Measurements from ENCODE around the gene VWA8.
"Not testable (repeated sequence)": the region's sequence is repeated elsewhere in the genome, so short reads cannot be mapped to it uniquely, and the experiment has no call there.

VWA8 gene

GRCh38 chr13:41851351-41851750 lies 109.6 kb downstream of the VWA8 start:
- no peak for DNase-seq

GRCh38 chr13:41848435-41849255 lies 112.3 kb downstream of the VWA8 start:
- peak in 1 of 51 donors; percentile 0 for DNase-seq

- DNase-seq: no peak
Observed at GRCh38 chr13:41847216-41847615, 113.7 kb downstream of the VWA8 start.

- DNase-seq: no peak
Observed at GRCh38 chr13:41842036-41842620, 118.8 kb downstream of the VWA8 start.

GRCh38 chr13:41837629-41838028 lies 123.3 kb downstream of the VWA8 start:
- DNase-seq: no peak

GRCh38 chr13:41835871-41836270 lies 125.0 kb downstream of the VWA8 start:
- DNase-seq: no peak

- DNase-seq: not testable (repeated sequence)
Observed at GRCh38 chr13:41834697-41835096, 126.2 kb downstream of the VWA8 start.

- no peak for DNase-seq
Observed at GRCh38 chr13:41833831-41834230, 127.1 kb downstream of the VWA8 start.

GRCh38 chr13:41833201-41833600 lies 127.7 kb downstream of the VWA8 start:
- no peak for DNase-seq

GRCh38 chr13:41827507-41828213 lies 133.2 kb downstream of the VWA8 start:
- no peak for DNase-seq

GRCh38 chr13:41825691-41826090 lies 135.2 kb downstream of the VWA8 start:
- DNase-seq: no peak

GRCh38 chr13:41823476-41823875 lies 137.4 kb downstream of the VWA8 start:
- DNase-seq: no peak

- DNase-seq: no peak
Observed at GRCh38 chr13:41822560-41822959, 138.3 kb downstream of the VWA8 start.

- no peak for DNase-seq
Observed at GRCh38 chr13:41821238-41821594, 139.7 kb downstream of the VWA8 start.

GRCh38 chr13:41820581-41821237 lies 140.2 kb downstream of the VWA8 start:
- DNase-seq: no peak

GRCh38 chr13:41816057-41816456 lies 144.9 kb downstream of the VWA8 start:
- DNase-seq: no peak

- DNase-seq: no peak
Observed at GRCh38 chr13:41813426-41813825, 147.5 kb downstream of the VWA8 start.

- no peak for DNase-seq
Observed at GRCh38 chr13:41812851-41813250, 148.1 kb downstream of the VWA8 start.

- no peak for DNase-seq
Observed at GRCh38 chr13:41812237-41812636, 148.7 kb downstream of the VWA8 start.

GRCh38 chr13:41811588-41812021 lies 149.3 kb downstream of the VWA8 start:
- no peak for DNase-seq

- DNase-seq: no peak
Observed at GRCh38 chr13:41809962-41810361, 150.9 kb downstream of the VWA8 start.

- DNase-seq: not testable (repeated sequence)
Observed at GRCh38 chr13:41803445-41803735, 157.5 kb downstream of the VWA8 start.
